C4-2B (cell line): ENCODE data around the gene GRM7.

Experiments used
- CTCF ChIP-seq: fragments of 450-650 bp; conservative IDR thresholded peaks from 2 replicates; pipeline ENCODE4 v1.5.1; 2017; ENCODE audit warnings: mild to moderate bottlenecking
- ZFX ChIP-seq: fragments of 450-650 bp; IDR thresholded peaks from 2 replicates; pipeline ENCODE4 v1.6.1; 2017

GRCh38 chr3:7309641-7310102 lies 448.8 kb downstream of the GRM7 start:
- no peak for TF ChIP-seq CTCF
- no peak for TF ChIP-seq ZFX
